NCI-H82 (cell line): ENCODE data around the gene NUP88.

ENCODE experiments used
- DNase-seq: peaks from one replicate; lab custom pipeline; 2025; lab: John Stamatoyannopoulos, UW

The NUP88 gene

GRCh38 chr17:5419959-5420653, 644 bp upstream of the NUP88 start, which contains the start of gene RPAIN:
Gene RPAIN (plus strand): TSS chr17:5420182. CDS start chr17:5420211, 29 bp downstream.
- peak; percentile 97 for DNase-seq

GRCh38 chr17:5418858-5419355, 555 bp downstream of the NUP88 start:
- peak; percentile 57 for DNase-seq

- DNase-seq: no peak
These were observed 2.6 kb downstream of the NUP88 start for GRCh38 chr17:5416901-5417300.

- no peak for DNase-seq
These were observed 5.8 kb downstream of the NUP88 start for GRCh38 chr17:5413682-5414081.

- no peak for DNase-seq
These were observed 8.7 kb downstream of the NUP88 start for GRCh38 chr17:5410594-5411272.

- no peak for DNase-seq
These were observed 11.3 kb downstream of the NUP88 start for GRCh38 chr17:5408186-5408585.

GRCh38 chr17:5405400-5405799, 14.1 kb downstream of the NUP88 start:
- DNase-seq: no peak

- no peak for DNase-seq
These were observed 19.7 kb downstream of the NUP88 start for GRCh38 chr17:5399767-5400166.

GRCh38 chr17:5396612-5397011, 22.9 kb downstream of the NUP88 start:
- DNase-seq: no peak

- no peak for DNase-seq
These were observed 27.8 kb downstream of the NUP88 start for GRCh38 chr17:5391678-5392077.

- DNase-seq: no peak
These were observed 37.9 kb downstream of the NUP88 start for GRCh38 chr17:5381542-5381941.

GRCh38 chr17:5380491-5381135, 38.8 kb downstream of the NUP88 start:
- no peak for DNase-seq

GRCh38 chr17:5379351-5380107, 39.9 kb downstream of the NUP88 start:
- no peak for DNase-seq

GRCh38 chr17:5378566-5379207, 40.8 kb downstream of the NUP88 start:
- DNase-seq: no peak

- no peak for DNase-seq
These were observed 46.4 kb downstream of the NUP88 start for GRCh38 chr17:5373112-5373511.

- no peak for DNase-seq
These were observed 49.1 kb downstream of the NUP88 start for GRCh38 chr17:5370411-5370810.

- DNase-seq: no peak
These were observed 53.6 kb downstream of the NUP88 start for GRCh38 chr17:5365831-5366230.

- no peak for DNase-seq
These were observed 54.8 kb downstream of the NUP88 start for GRCh38 chr17:5364696-5365095.

- DNase-seq: no peak
These were observed 55.3 kb downstream of the NUP88 start for GRCh38 chr17:5364156-5364555.

GRCh38 chr17:5362162-5362811, 57.2 kb downstream of the NUP88 start:
- DNase-seq: no peak

- no peak for DNase-seq
These were observed 58.0 kb downstream of the NUP88 start for GRCh38 chr17:5361426-5361825.
